Measurements from ENCODE around the gene POLE.
"Not testable (repeated sequence)": the region's sequence is repeated elsewhere in the genome, so short reads cannot be mapped to it uniquely, and the experiment has no call there.

The POLE gene

GRCh38 chr12:132601171-132601883 lies 85.8 kb downstream of the POLE start:
- no peak overlapping the region for H3K4me3 ChIP-seq (ENCODE audit: low read depth, low read length)

- no peak overlapping the region for H3K4me3 ChIP-seq (ENCODE audit: low read depth, low read length)
These were observed 86.8 kb downstream of the POLE start for GRCh38 chr12:132600048-132601032.

GRCh38 chr12:132599502-132599901 lies 87.6 kb downstream of the POLE start:
- not testable (repeated sequence) for H3K4me3 ChIP-seq (ENCODE audit: low read depth, low read length)

- no peak overlapping the region for H3K4me3 ChIP-seq (ENCODE audit: low read depth, low read length)
These were observed 89.5 kb downstream of the POLE start for GRCh38 chr12:132597333-132598316.

GRCh38 chr12:132596016-132596415 lies 91.1 kb downstream of the POLE start:
- no peak overlapping the region for H3K4me3 ChIP-seq (ENCODE audit: low read depth, low read length)

GRCh38 chr12:132595183-132595582 lies 92.0 kb downstream of the POLE start:
- H3K4me3 ChIP-seq (ENCODE audit: low read depth, low read length) = no peak overlapping the region

- H3K4me3 ChIP-seq (ENCODE audit: low read depth, low read length) = no peak overlapping the region
These were observed 93.2 kb downstream of the POLE start for GRCh38 chr12:132593938-132594358.

- H3K4me3 ChIP-seq (ENCODE audit: low read depth, low read length) = no peak overlapping the region
These were observed 93.6 kb downstream of the POLE start for GRCh38 chr12:132593521-132593920.

- no peak overlapping the region for H3K4me3 ChIP-seq (ENCODE audit: low read depth, low read length)
These were observed 94.1 kb downstream of the POLE start for GRCh38 chr12:132593071-132593470.

GRCh38 chr12:132592282-132592970 lies 94.7 kb downstream of the POLE start:
- H3K4me3 ChIP-seq (ENCODE audit: low read depth, low read length) = no peak overlapping the region

GRCh38 chr12:132591107-132591935 lies 95.8 kb downstream of the POLE start:
- no peak overlapping the region for H3K4me3 ChIP-seq (ENCODE audit: low read depth, low read length)

- H3K4me3 ChIP-seq (ENCODE audit: low read depth, low read length) = no peak overlapping the region
These were observed 98.1 kb downstream of the POLE start for GRCh38 chr12:132588821-132589669.

- H3K4me3 ChIP-seq (ENCODE audit: low read depth, low read length) = no peak overlapping the region
These were observed 98.8 kb downstream of the POLE start for GRCh38 chr12:132588319-132588718.

- no peak overlapping the region for H3K4me3 ChIP-seq (ENCODE audit: low read depth, low read length)
These were observed 99.4 kb downstream of the POLE start for GRCh38 chr12:132587781-132588180.

- no peak overlapping the region for H3K4me3 ChIP-seq (ENCODE audit: low read depth, low read length)
These were observed 100.2 kb downstream of the POLE start for GRCh38 chr12:132586929-132587328.

- no peak overlapping the region for H3K4me3 ChIP-seq (ENCODE audit: low read depth, low read length)
These were observed 102.0 kb downstream of the POLE start for GRCh38 chr12:132585177-132585576.

- no peak overlapping the region for H3K4me3 ChIP-seq (ENCODE audit: low read depth, low read length)
These were observed 102.7 kb downstream of the POLE start for GRCh38 chr12:132584429-132584828.

GRCh38 chr12:132583736-132584135 lies 103.4 kb downstream of the POLE start:
- no peak overlapping the region for H3K4me3 ChIP-seq (ENCODE audit: low read depth, low read length)

- H3K4me3 ChIP-seq (ENCODE audit: low read depth, low read length) = peak overlapping the region; percentile 17
These were observed 103.8 kb downstream of the POLE start for GRCh38 chr12:132583411-132583710.

Data from iPS-11a (cell line).